ENCODE data around the gene RHOT2. TPM values are rescaled to one million over a fixed set of nuclear protein-coding genes. Genes with fewer than 3 reads are reported as not detected.

Gene RHOT2
- total RNA-seq: 26.4 TPM

DNA sequence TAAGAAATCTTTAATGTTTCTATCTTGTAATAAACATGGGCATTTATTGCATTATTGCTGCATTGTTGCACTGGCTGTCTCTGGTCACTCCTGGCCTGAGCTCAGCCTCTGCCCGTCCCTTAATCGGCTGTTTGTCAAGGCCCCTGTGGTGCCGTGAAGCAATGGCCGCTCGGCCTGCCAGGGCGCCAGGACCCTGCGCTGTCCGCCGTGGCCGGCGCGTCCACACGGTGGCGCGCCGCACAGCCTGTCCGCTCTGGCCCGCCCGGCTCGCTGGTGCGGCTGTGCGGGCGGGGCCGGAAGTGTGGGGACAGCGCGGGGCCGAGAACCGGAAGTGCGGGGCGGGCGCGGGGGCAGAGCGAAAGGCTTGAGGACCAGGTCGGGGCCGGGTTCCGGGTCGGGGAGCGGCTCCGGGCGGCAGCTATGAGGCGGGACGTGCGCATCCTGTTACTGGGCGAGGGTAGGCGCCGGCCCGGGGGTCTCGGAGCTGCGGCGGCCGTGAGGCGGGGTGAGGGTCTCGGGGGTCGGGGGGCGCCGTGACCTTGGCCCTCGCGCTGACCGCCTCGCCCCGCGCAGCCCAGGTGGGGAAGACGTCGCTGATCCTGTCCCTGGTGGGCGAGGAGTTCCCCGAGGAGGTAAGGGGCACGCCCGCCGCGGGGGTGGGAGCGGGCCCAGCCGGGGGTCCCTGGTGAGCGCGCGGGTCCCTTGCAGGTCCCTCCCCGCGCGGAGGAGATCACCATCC lies at the start of gene RHOT2:
Gene RHOT2, plus strand, starts transcription at position 353 of the 739 bp plus-strand sequence. Its CDS starts 68 bp downstream, at position 421.
- DNase-seq: peak; percentile 74

- no peak for DNase-seq
These were observed 48.3 kb upstream of the RHOT2 start for GRCh38 chr16:619476-620100.

DNA sequence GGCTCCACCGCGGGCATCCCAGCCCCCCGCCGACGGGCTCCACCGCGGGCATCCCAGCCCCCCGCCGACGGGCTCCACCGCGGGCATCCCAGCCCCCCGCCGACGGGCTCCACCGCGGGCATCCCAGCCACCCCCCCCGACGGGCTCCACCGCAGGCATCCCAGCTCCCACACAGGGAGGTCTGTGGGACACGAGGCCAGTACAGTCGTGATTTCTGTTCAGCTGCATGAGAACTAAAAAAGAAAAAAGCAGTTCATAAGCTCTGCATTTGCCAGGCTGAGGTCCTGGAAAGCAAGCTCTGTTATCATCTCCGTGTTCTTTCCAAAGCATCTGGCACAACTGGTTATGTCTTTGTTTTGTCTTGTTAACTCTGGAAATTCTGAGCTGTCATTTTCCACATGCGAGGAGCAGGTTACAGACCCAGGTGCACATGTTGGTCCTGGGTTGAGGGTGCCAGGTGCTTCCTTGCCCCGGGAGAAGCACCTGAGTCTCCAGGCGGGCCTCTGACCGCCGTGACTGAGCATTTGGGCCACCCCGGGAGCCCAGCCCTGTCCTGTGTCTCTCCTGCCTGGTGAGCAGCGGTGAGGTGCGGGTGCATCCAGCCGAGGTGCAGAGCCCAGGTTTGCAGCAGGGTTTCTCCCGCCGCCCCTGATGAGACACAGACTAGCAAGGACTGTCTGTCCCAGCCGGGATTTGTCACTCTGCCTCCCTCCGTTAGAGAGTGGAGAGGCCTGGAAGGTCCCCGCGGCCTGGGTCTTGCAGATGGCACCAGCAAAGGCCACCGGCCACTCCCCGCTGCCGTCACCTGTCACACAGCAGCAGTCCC lies 47.0 kb upstream of the RHOT2 start:
- DNase-seq: no peak

DNA sequence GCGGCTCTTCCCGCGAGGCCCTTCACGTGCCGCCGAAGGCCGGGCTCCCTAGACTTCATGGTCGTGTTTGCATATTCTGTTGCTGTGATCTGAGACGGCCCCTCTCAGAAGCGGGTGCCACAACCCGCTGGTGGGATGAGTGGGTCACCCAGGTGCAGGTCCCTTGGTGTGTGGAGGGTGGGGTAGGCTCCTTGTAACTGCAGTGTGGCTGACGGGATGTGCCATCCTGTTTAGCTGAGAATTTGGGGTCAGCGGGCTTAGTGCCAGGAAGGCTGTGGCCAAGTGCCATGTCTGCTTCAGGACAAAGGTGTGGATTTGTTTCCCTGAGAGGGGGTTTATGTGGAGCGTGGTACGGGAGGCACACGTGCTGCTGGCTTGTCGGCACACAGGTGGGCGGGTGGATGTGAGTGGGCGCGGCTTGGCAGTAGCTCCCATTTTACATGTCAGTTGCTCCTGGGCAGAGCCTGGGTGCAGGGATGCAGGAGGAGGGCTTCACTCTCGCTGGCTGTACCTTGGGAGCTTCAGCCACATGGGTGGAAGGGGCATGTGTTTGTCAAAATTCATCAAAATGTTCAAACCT lies 46.3 kb upstream of the RHOT2 start:
- no peak for DNase-seq

- no peak for DNase-seq
These were observed 45.0 kb upstream of the RHOT2 start for GRCh38 chr16:622920-623280.

DNA sequence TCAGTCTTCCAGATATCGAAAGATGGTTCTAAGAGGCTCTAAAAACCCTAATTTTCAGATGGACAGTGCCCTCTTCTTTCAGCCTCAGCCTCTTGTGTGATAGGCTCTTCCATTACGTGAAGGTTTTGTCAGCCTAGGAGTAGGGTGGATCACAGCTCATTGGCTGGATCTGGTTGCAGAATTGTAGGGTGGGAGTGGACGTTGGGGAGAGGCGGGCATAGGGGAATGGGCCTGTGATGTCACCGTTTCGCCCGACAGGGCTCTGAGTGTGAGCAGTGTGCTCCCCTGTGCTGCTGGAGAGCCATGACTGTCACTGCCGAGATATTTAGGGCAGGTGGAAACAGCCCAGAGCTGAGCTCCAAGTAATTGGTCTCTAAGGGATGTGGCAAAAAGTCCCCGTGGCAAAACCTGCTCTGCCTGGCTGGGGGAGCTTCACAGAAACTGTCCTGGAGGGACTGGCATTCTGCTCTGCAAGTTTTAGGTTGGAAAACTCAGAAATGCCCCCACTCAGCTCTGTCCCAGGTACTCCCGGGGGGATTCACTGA lies 43.3 kb upstream of the RHOT2 start:
- DNase-seq: no peak

GRCh38 chr16:625117-625976 lies 42.6 kb upstream of the RHOT2 start:
- no peak for DNase-seq

GRCh38 chr16:625977-626765 lies 41.8 kb upstream of the RHOT2 start:
- DNase-seq: no peak

DNA sequence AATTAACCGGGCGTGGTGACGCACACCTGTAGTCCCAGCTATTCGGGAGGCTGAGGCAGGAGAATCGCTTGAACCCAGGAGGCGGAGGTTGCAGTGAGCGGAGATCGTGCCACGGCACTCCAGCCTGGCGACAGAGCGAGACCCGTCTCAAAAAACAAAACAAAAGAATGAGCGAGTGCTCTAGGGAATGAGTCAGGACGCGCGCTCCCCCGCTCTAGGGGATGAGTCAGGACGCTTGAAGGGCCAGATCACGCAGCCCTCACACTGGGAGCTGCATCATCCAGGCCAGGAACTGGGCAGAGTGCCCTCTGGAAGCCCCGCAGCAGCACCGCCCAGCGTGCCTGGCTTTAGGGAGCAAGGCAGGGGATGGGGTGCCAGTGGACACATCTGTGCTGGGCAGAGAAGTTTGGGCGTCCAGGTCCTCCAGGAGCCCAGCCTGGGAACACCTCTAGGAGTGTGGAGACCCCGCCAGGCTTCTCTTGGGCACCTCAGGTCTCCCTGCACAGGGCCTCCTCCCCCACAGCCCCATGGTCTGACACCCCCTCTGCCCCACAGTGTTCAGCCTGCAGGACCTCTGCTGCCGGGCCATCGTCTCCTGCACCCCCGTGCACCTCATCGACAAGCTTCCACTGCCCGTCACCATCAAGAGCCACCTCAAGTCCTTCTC lies 41.0 kb upstream of the RHOT2 start:
- DNase-seq: no peak

DNA sequence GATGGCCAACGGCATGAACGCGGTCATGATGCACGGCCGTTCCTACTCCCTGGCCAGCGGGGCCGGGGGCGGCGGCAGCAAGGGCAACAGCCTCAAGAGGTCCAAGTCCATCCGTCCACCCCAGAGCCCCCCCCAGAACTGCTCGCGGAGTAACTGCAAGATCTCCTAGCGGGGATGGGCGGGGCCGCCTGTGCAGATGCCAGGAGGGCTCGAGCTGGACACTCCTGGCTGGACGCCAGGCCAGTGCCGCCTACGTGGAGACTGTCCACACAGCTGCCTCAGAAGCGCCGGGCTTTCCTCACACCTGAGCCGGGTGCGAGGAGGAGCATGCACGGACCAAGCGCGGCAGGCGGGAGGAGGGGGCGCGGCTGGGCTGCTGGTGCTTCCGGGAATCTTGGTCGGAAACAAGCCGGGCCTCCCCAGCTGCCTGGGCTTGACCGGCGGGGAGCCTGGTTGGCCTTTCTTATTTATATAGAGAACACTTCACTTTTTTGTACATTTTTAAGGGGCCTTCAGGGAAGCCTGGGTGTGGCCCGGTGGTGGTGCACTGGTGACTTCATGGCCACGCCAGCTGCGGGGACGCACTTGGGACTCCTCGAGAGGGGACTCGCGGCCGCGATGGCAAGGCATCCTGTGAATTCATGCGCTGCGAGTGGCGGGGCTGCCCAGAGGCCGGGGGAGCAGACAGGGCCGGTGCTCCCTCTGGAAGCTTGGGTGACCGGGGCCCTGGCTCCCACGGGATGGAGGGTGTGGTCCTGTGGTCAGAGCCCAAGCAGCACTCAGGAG lies 40.3 kb upstream of the RHOT2 start:
- no peak for DNase-seq

DNA sequence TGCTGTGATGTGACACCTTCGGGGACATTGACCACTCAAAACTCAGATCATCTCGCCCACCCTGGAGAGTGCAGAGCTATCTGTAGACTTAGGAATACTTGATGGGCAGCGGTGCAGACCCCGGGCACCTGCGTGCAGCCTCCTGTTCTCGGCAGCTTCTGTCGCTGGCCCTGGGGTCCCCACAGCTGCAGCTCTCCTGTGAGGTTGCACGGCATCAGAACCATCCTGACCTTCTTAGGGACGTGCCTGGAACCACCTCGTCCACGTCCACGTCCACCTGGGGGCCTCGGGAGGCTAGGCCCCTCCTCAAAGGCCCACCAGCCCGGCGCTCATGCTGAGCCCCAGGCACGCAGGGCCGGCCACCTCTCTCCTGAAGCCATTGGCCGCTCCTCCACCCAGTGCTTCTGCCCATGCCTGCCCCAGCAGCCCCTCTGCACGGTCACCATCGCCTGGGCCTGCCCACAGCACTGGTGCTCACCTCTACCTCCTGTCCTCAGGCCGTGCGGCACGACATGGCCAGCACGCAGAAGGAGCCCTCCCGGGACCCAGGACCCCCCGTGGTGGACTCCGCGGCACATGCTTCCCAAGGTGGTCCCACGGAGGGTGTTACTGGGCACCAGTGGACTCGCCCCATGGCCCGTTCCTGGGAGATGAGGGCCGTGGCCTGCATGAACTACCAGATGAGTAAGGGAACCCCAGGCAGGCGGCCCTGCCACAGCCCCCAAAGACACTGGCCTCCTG lies 39.4 kb upstream of the RHOT2 start:
- no peak for DNase-seq

- DNase-seq: no peak
These were observed 38.6 kb upstream of the RHOT2 start for GRCh38 chr16:629185-629832.

- no peak for DNase-seq
These were observed 38.1 kb upstream of the RHOT2 start for GRCh38 chr16:629833-630248.

DNA sequence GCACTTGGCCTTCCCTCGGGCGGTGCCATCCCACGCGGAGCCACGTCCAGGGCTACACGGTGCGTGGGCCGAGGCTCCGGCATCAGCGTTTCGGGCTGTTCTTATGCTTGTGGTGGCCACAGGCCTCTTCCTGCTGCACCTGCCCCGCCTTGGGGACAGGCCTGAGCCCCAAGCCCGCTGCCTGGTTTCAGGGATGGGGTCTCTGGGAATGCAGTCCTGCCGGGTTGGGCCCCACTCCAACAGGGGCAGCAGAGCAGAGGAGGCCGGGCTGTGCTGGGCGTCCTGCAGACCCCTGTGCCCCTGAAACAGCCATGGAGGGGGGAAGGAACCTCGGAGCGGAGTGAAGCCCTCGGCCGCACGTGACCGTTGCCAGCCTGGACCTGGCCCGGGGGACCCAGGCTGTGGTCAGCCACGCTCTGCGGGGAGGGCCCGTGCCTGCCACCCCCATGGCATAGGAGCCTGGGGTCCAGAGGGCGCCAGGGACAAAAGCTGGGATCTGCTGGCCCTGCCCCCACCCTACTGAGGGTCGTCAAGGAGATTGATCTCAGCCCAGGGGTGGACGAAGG lies 37.6 kb upstream of the RHOT2 start:
- DNase-seq: no peak

DNA sequence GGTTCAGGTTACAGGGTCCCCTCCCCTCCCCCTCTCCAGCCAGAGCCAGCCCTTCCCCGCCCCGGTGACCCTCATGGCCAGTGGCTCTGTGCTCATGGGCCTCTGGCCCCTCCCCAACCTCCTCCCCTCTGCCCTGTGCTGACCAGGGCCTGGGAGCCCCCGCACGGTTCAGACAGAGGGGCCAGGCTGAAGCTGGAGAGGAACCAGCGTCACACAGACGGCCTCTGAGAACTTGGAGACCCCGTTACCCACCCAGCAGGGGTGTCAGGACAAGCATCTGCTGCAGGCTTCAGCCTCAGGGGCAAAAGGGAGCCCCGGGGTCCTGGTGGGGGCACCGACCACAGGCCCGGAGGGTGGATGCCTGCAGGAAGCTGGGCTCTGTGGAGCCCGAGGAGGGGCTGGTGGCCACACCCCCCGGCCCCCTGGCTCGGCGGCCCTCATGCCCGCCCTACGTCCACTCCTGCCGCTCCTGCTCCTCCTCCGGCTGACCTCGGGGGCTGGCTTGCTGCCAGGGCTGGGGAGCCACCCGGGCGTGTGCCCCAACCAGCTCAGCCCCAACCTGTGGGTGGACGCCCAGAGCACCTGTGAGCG lies 37.0 kb upstream of the RHOT2 start, which contains the start of gene WFIKKN1:
Gene WFIKKN1, plus strand, starts transcription at position 171 of the 591 bp plus-strand sequence. Its CDS starts 269 bp downstream, at position 440.
- no peak for DNase-seq

DNA sequence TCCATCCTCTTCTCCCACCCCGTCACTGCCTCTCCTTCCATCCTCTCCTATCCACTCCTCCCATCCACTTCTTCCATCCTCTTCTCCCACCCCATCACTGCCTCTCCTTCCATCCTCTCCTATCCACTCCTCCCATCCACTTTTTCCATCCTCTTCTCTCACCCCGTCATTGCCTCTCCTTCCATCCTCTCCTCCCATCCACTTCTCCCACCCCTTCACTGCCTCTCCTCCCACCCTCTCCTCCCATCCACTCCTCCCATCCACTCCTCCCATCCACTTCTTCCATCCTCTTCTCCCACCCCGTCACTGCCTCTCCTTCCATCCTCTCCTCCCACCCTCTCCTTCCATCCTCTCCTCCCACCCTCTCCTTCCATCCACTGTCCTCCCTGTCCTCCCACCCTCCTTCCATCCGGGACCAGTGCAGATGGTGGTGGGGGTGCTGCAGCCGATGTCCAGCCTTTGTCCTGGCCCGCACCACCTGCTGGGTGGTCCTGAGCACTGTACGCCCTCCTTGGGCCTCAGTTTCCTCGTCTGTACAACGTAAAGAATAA lies 36.0 kb upstream of the RHOT2 start:
- DNase-seq: no peak

All from skin of body (tissue), 2 donors.